H9 (cell line): ENCODE measurements around the gene RAP1GAP2. TPM values are rescaled to one million over a fixed set of nuclear protein-coding genes. Genes with fewer than 3 reads are reported as not detected.
A peak's percentile ranks its signal among the peaks of the same experiment; 100 is the strongest.

ENCODE experiments used
- DNase-seq: peaks from one replicate; pipeline ENCODE4 v3.0.0-alpha.2; 2017
- H2AFZ ChIP-seq: one replicate; pipeline ENCODE4 v1.6.1; 2013; ENCODE audit warnings: mild to moderate bottlenecking, low read length, control low read depth, moderate library complexity
- H2AK5ac ChIP-seq: 2 replicates; pipeline ENCODE4 v1.6.1; 2013; ENCODE audit warnings: low read length, control low read depth, mixed read lengths; ENCODE audit not compliant: insufficient read length
- H2BK120ac ChIP-seq: one replicate; pipeline ENCODE4 v1.6.1; 2013; ENCODE audit warnings: low read depth, mild to moderate bottlenecking, low read length, control low read depth, inconsistent platforms; ENCODE audit not compliant: poor library complexity, severe bottlenecking
- H2BK12ac ChIP-seq: 2 replicates; pipeline ENCODE4 v1.6.1; 2013; ENCODE audit warnings: low read length, control low read depth, mixed read lengths, low read depth; ENCODE audit not compliant: insufficient read length
- H2BK15ac ChIP-seq: 2 replicates; pipeline ENCODE4 v1.6.1; 2013; ENCODE audit warnings: low read depth, low read length, control low read depth
- H2BK20ac ChIP-seq: one replicate; pipeline ENCODE4 v1.6.1; 2013; ENCODE audit warnings: low read depth, mild to moderate bottlenecking, low read length, control low read depth, inconsistent platforms; ENCODE audit not compliant: poor library complexity, severe bottlenecking
- H2BK5ac ChIP-seq: 2 replicates; pipeline ENCODE4 v1.6.1; 2013; ENCODE audit warnings: low read length, control low read depth, mixed read lengths; ENCODE audit not compliant: insufficient read length
- H3K14ac ChIP-seq: 2 replicates; pipeline ENCODE4 v1.6.1; 2013; ENCODE audit warnings: low read length, control low read depth; ENCODE audit not compliant: insufficient read depth
- H3K18ac ChIP-seq: 2 replicates; pipeline ENCODE4 v1.6.1; 2013; ENCODE audit warnings: low read depth, mild to moderate bottlenecking, mixed read lengths, low read length, control low read depth; ENCODE audit not compliant: insufficient read length
- H3K23ac ChIP-seq: 2 replicates; pipeline ENCODE4 v1.6.1; 2013; ENCODE audit warnings: low read length, control low read depth, mixed read lengths, low read depth; ENCODE audit not compliant: insufficient read length
- H3K23me2 ChIP-seq: 2 replicates; pipeline ENCODE4 v1.6.1; 2013; ENCODE audit warnings: low read depth, mild to moderate bottlenecking, mixed read lengths, low read length, control low read depth; ENCODE audit not compliant: insufficient read length, poor library complexity, severe bottlenecking
- H3K27ac ChIP-seq: 2 replicates; pipeline ENCODE4 v1.5.1; 2013; ENCODE audit warnings: low read length, control low read depth, mixed read lengths, low read depth; ENCODE audit not compliant: insufficient read length
- H3K27me3 ChIP-seq: 2 replicates; pipeline ENCODE4 v1.6.1; 2013; ENCODE audit warnings: low read length, control low read depth, inconsistent platforms; ENCODE audit not compliant: insufficient read depth
- H3K4ac ChIP-seq: 2 replicates; pipeline ENCODE4 v1.6.1; 2013; ENCODE audit warnings: low read depth, mild to moderate bottlenecking, control low read depth, inconsistent platforms, low read length, moderate library complexity
- H3K4me1 ChIP-seq: 2 replicates; pipeline ENCODE4 v1.6.1; 2013; ENCODE audit warnings: low read length, control low read depth, inconsistent platforms; ENCODE audit not compliant: insufficient read depth
- H3K4me2 ChIP-seq: 2 replicates; pipeline ENCODE4 v1.6.1; 2013; ENCODE audit warnings: low read length, control low read depth, mixed read lengths; ENCODE audit not compliant: insufficient read length, insufficient read depth
- H3K56ac ChIP-seq: 2 replicates; pipeline ENCODE4 v1.6.1; 2013; ENCODE audit warnings: low read depth, mild to moderate bottlenecking, mixed read lengths, low read length, control low read depth; ENCODE audit not compliant: insufficient read length
- H3K79me1 ChIP-seq: 2 replicates; pipeline ENCODE4 v1.6.1; 2013; ENCODE audit warnings: low read depth, mild to moderate bottlenecking, moderate library complexity, low read length, control low read depth, inconsistent platforms; ENCODE audit not compliant: insufficient read depth, poor library complexity, severe bottlenecking
- H3K79me2 ChIP-seq: 2 replicates; pipeline ENCODE4 v1.6.1; 2013; ENCODE audit warnings: low read length, control low read depth, inconsistent platforms; ENCODE audit not compliant: insufficient read depth
- H3K9ac ChIP-seq: 2 replicates; pipeline ENCODE4 v1.6.1; 2013; ENCODE audit warnings: low read length, control low read depth, mixed read lengths; ENCODE audit not compliant: insufficient read length; ENCODE audit errors: extremely low read depth
- H3K9me3 ChIP-seq: one replicate; pipeline ENCODE4 v1.6.1; 2013; ENCODE audit warnings: low read depth, low read length, inconsistent platforms; ENCODE audit not compliant: control insufficient read depth
- H3T11ph ChIP-seq: one replicate; pipeline ENCODE4 v1.6.1; 2013; ENCODE audit warnings: mild to moderate bottlenecking, low read length, control low read depth, inconsistent platforms
- H4K20me1 ChIP-seq: one replicate; pipeline ENCODE4 v1.6.1; 2013; ENCODE audit not compliant: control insufficient read depth, insufficient read length, insufficient read depth
- H4K5ac ChIP-seq: 2 replicates; pipeline ENCODE4 v1.6.1; 2013; ENCODE audit warnings: low read depth, mild to moderate bottlenecking, mixed read lengths, low read length, control low read depth; ENCODE audit not compliant: insufficient read length
- H4K8ac ChIP-seq: replicated peaks from 2 replicates; pipeline ENCODE4 v1.6.1; 2013; ENCODE audit warnings: low read length, control low read depth, mixed read lengths, low read depth; ENCODE audit not compliant: insufficient read length
- H4K91ac ChIP-seq: 2 replicates; pipeline ENCODE4 v1.6.1; 2013; ENCODE audit warnings: low read depth, mild to moderate bottlenecking, moderate library complexity, mixed read lengths, low read length, control low read depth; ENCODE audit not compliant: insufficient read length
- H3K27ac Mint-ChIP-seq, 3 experiments: 2 replicates in 2 of 3; 3 replicates in 1 of 3; pipeline ENCODE4 v1.8.0; 2020 to 2021; ENCODE audit warnings: mixed read lengths in 3 of 3, mild to moderate bottlenecking in 1 of 3, moderate library complexity in 1 of 3
- H3K27me3 Mint-ChIP-seq: 2 replicates; pipeline ENCODE4 v1.8.0; 2021; ENCODE audit warnings: low read depth, mild to moderate bottlenecking, moderate library complexity, mixed read lengths
- H3K36me3 Mint-ChIP-seq, 3 experiments: 2 replicates in 2 of 3; 3 replicates in 1 of 3; pipeline ENCODE4 v1.8.0; 2020 to 2021; ENCODE audit warnings: low read depth in 3 of 3, mixed read lengths in 3 of 3; ENCODE audit not compliant: insufficient read depth in 1 of 3
- H3K4me1 Mint-ChIP-seq, 2 experiments: 2 replicates each; pipeline ENCODE4 v1.8.0; 2020; ENCODE audit warnings: mixed read lengths in 2 of 2
- H3K4me3 Mint-ChIP-seq, 2 experiments: 2 replicates in 1 of 2; 3 replicates in 1 of 2; pipeline ENCODE4 v1.8.0; 2020 to 2021; ENCODE audit warnings: mild to moderate bottlenecking in 2 of 2, mixed read lengths in 2 of 2, moderate library complexity in 1 of 2
- H3K9me3 Mint-ChIP-seq, 2 experiments: 2 replicates in 1 of 2; 3 replicates in 1 of 2; pipeline ENCODE4 v1.8.0; 2020; ENCODE audit warnings: mild to moderate bottlenecking in 2 of 2, mixed read lengths in 2 of 2, moderate library complexity in 1 of 2
- CTCF ChIP-seq: fragments of 200-600 bp; sonication (generic); conservative IDR thresholded peaks from 3 replicates; pipeline ENCODE4 v1.8.0; 2021; ENCODE audit warnings: antibody characterized with exemption, mild to moderate bottlenecking
- WGBS: extraction: QIAGEN DNeasy Blood & Tissue Kit; methylation state at CpG from one replicate; pipeline ENCODE4 v1.1.7; 2013; ENCODE audit warnings: missing lambda C conversion rate, low lambda C conversion rate, mixed read lengths; ENCODE audit not compliant: insufficient read length; ENCODE audit errors: extremely low coverage; 5-methylcytosine and 5-hydroxymethylcytosine counted together
- total RNA-seq: library from RNA; stranded (reverse); gene quantifications from 2 replicates; pipeline ENCODE4 v1.2.1, GENCODE V29; 2021

RAP1GAP2 gene
- total RNA-seq, 1 experiment from 2014 or later = 33.8 TPM

GRCh38 chr17:2995377-2995776 lies 199.1 kb downstream of the RAP1GAP2 start:
- no peak overlapping the region for H2BK120ac ChIP-seq
- H2AK5ac ChIP-seq = no peak overlapping the region
- H3K79me1 ChIP-seq = no peaks in the 10 kb centered on the region
- Mint-ChIP-seq H3K4me1 (peaks cover 0 to 3% of the 10 kb centered on the region in 2 experiments; a peak in 1 of 4 replicates), H3K9me3 (no peaks in the 10 kb centered on the region; a peak in 1 of 5 replicates), H3K27ac (peak overlapping the region; percentile 79 to 94 (median 91); a peak in 6 of 7 replicates), H3K27me3 (no peaks in the 10 kb centered on the region), H3K36me3 (peaks cover 3 to 47% (median 35%) of the 10 kb centered on the region in 3 experiments), H3K4me3 (no peak overlapping the region)
- no peak overlapping the region for H2AFZ ChIP-seq
- H2BK5ac ChIP-seq = no peak overlapping the region
- no peaks in the 10 kb centered on the region for H4K20me1 ChIP-seq
- H3K27me3 ChIP-seq = no peaks in the 10 kb centered on the region
- H3T11ph ChIP-seq = no peak overlapping the region
- no peak overlapping the region for H2BK20ac ChIP-seq
- H3K4me1 ChIP-seq = no peaks in the 10 kb centered on the region
- H3K14ac ChIP-seq = no peak overlapping the region; the same call in 1 of the 2 replicates
- no peak overlapping the region for H2BK12ac ChIP-seq
- no peak overlapping the region for H4K91ac ChIP-seq
- H3K23ac ChIP-seq = no peak overlapping the region
- no peak overlapping the region for H2BK15ac ChIP-seq
- no peaks in the 10 kb centered on the region for H3K9me3 ChIP-seq
- H4K5ac ChIP-seq = no peak overlapping the region
- H3K18ac ChIP-seq = no peak overlapping the region
- no peaks in the 10 kb centered on the region for H3K23me2 ChIP-seq
- H3K79me2 ChIP-seq = no peaks in the 10 kb centered on the region
- no peak overlapping the region for H3K4ac ChIP-seq
- no peak for TF ChIP-seq CTCF
- DNase-seq = no peak
- no peak overlapping the region for H3K56ac ChIP-seq
- whole genome bisulfite sequencing = no CpG with 5 or more reads among the region's 22 CpGs
- H3K4me2 ChIP-seq = no peak overlapping the region
- H3K27ac ChIP-seq = no peak overlapping the region
- H3K9ac ChIP-seq = no peak overlapping the region
- no peak overlapping the region for H4K8ac ChIP-seq
